Measurements from ENCODE around the gene NOL6. TPM values are rescaled to one million over a fixed set of nuclear protein-coding genes. Genes with fewer than 3 reads are reported as not detected.
"Not testable (repeated sequence)": the region's sequence is repeated elsewhere in the genome, so short reads cannot be mapped to it uniquely, and the experiment has no call there.

NOL6 gene
- total and polyA plus RNA-seq, 4 donors, result 5.9 to 26.5 (median 22.3) TPM

DNA sequence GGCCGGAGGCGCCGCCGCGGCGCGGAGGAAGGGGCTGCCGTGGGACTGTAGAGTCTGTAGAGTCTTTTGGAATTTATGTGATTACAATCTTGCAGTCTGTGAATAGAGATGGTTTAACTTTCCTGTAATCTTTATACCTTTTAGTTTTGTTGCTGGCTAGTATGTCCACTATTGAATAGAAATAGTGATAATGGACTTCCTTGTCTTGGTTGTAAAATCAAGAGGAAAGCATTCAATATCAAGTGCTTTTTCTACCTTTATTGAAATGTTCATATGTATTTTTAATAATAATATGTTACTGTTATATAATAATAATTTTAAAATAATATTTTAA, 37.4 kb upstream of the NOL6 start:
- intact Hi-C loops (cut with DNase I); H3K27me3 ChIP-seq (ENCODE audit: control insufficient read depth in 1 of 2, insufficient read depth in 2 of 2, low read length in 1 of 2); H3K27ac ChIP-seq (ENCODE audit: low read depth in 1 of 2, low read length in 2 of 2); ATAC-seq (ENCODE audit: low FRiP score); DNase-seq; H3K4me1 ChIP-seq (ENCODE audit: control insufficient read depth in 1 of 2, insufficient read depth in 2 of 2, low read length in 2 of 2); H3K36me3 ChIP-seq (ENCODE audit: control insufficient read depth in 1 of 2, insufficient read depth in 2 of 2, low read length in 1 of 2); H3K9me3 ChIP-seq (ENCODE audit: control insufficient read depth, low read length): not testable (repeated sequence)
- WGBS, 2 donors, result 0% methylated on average over 8 of the region's 8 CpGs
- H3K4me3 ChIP-seq (ENCODE audit: low read length in 2 of 2), result peak overlapping the region in 1 of 2 donors; percentile 88

DNA sequence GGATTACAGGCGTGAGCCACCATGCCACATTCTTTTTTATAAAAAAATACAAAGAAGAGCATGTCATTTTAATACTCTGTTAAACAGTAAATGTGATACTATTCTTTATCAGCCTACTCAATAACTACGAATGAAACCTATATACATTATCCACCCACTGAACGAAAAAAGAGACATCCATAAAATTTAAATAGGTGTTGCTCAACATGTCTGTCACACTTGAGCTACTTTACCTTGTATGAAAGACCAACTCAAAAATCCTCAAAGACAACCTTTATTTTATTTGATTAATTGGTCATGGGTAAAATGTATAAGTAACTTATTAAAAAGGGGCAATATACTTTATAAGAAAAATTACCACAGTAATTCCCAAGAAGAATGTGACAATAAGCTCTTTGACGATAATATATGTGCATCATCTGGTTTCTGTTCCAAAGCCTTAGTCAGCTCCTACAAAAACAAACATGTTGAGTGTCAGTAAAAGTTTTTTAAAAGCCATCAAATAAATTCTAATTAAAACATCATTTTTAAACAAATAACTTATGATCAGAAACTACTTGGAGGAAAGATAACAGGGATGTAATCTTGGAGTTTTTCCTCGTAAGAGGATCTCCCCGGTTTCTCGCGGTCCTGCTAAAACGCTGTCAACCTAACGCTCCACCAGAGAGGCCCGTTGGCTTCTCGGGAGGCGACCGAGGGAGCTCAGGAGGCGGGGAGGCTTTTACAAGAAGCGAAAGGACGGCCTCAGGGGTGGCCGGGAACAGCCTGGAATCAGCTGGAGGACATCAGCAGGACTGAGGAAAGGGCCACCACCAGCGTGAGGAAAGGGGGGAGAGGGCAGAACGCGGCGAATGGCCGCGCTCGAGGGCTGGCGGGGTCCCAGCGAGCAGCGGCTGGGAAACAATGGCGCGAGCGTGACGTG, 36.8 kb upstream of the NOL6 start:
- peak overlapping the region; percentile 7 to 88 for H3K4me3 ChIP-seq (ENCODE audit: low read length in 2 of 2)
- ATAC-seq (ENCODE audit: low FRiP score) (peak; percentile 90), DNase-seq (peak; percentile 64 to 84)
- H3K4me1 ChIP-seq (ENCODE audit: control insufficient read depth in 1 of 2, insufficient read depth in 2 of 2, low read length in 2 of 2), result no peaks in the 10 kb centered on the region
- 9 to 10% methylated on average over 32 of the region's 32 CpGs for WGBS, 2 donors
- peaks cover 2% of the 10 kb centered on the region for H3K9me3 ChIP-seq (ENCODE audit: control insufficient read depth, low read length)
- no peaks in the 10 kb centered on the region for H3K36me3 ChIP-seq (ENCODE audit: control insufficient read depth in 1 of 2, insufficient read depth in 2 of 2, low read length in 1 of 2)
- intact Hi-C loops (cut with DNase I), result no loop called here
- H3K27ac ChIP-seq (ENCODE audit: low read depth in 1 of 2, low read length in 2 of 2), result peak overlapping the region in 1 of 2 donors; percentile 73
- H3K27me3 ChIP-seq (ENCODE audit: control insufficient read depth in 1 of 2, insufficient read depth in 2 of 2, low read length in 1 of 2), result no peaks in the 10 kb centered on the region

GRCh38 chr9:33506626-33507370, 33.1 kb upstream of the NOL6 start:
- H3K9me3 ChIP-seq (ENCODE audit: control insufficient read depth, low read length), result no peaks in the 10 kb centered on the region
- ATAC-seq (ENCODE audit: low FRiP score) (no peak), DNase-seq (no peak)
- intact Hi-C loops (cut with DNase I), result no loop called here
- H3K36me3 ChIP-seq (ENCODE audit: control insufficient read depth in 1 of 2, insufficient read depth in 2 of 2, low read length in 1 of 2), result no peaks in the 10 kb centered on the region
- H3K4me1 ChIP-seq (ENCODE audit: control insufficient read depth in 1 of 2, insufficient read depth in 2 of 2, low read length in 2 of 2), result no peaks in the 10 kb centered on the region
- H3K4me3 ChIP-seq (ENCODE audit: low read length in 2 of 2), result no peak overlapping the region
- no peak overlapping the region for H3K27ac ChIP-seq (ENCODE audit: low read depth in 1 of 2, low read length in 2 of 2)
- no peaks in the 10 kb centered on the region for H3K27me3 ChIP-seq (ENCODE audit: control insufficient read depth in 1 of 2, insufficient read depth in 2 of 2, low read length in 1 of 2)
- WGBS, 2 donors, result 79 to 89% methylated on average over 7 of the region's 7 CpGs

DNA sequence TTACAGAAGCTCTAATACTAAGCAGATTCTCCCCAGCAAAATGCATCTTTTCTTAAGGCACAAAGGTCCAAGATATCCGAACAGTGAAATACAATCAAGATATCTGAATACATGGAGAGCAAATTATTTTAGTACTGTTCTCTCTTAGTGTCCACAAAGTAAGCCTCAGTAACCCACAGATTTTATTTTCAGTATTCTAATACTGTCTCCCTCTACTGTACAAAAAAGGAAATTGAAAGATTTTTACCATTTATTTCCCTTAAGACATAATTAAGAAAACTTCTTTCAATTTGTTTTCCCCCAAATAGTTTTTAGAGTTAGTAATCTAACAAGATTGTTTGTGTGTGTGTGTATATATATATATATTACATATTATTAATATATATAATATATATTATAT, 24.7 kb upstream of the NOL6 start:
- no peak for DNase-seq
- 58 to 81% methylated on average over 1 of the region's 1 CpG for WGBS, 2 donors
- Histone ChIP-seq H3K4me3 (ENCODE audit: low read length in 2 of 2) (no peak overlapping the region), H3K9me3 (ENCODE audit: control insufficient read depth, low read length) (no peaks in the 10 kb centered on the region), H3K27ac (ENCODE audit: low read depth in 1 of 2, low read length in 2 of 2) (no peak overlapping the region), H3K36me3 (ENCODE audit: control insufficient read depth in 1 of 2, insufficient read depth in 2 of 2, low read length in 1 of 2) (no peaks in the 10 kb centered on the region), H3K27me3 (ENCODE audit: control insufficient read depth in 1 of 2, insufficient read depth in 2 of 2, low read length in 1 of 2) (no peaks in the 10 kb centered on the region), H3K4me1 (ENCODE audit: control insufficient read depth in 1 of 2, insufficient read depth in 2 of 2, low read length in 2 of 2) (no peaks in the 10 kb centered on the region)
- ATAC-seq (ENCODE audit: low FRiP score), result no peak
- intact Hi-C loops (cut with DNase I), result loop anchor here in 1 of 2 donors (10.0 kb wide), 1 partner anchor 64 kb away; no protein-coding TSS in a partner anchor

GRCh38 chr9:33493819-33494218, 20.1 kb upstream of the NOL6 start:
- DNase-seq; H3K27ac ChIP-seq (ENCODE audit: low read depth in 1 of 2, low read length in 2 of 2); H3K36me3 ChIP-seq (ENCODE audit: control insufficient read depth in 1 of 2, insufficient read depth in 2 of 2, low read length in 1 of 2); H3K9me3 ChIP-seq (ENCODE audit: control insufficient read depth, low read length); H3K4me3 ChIP-seq (ENCODE audit: low read length in 2 of 2); H3K27me3 ChIP-seq (ENCODE audit: control insufficient read depth in 1 of 2, insufficient read depth in 2 of 2, low read length in 1 of 2); H3K4me1 ChIP-seq (ENCODE audit: control insufficient read depth in 1 of 2, insufficient read depth in 2 of 2, low read length in 2 of 2); ATAC-seq (ENCODE audit: low FRiP score): not testable (repeated sequence)
- 46 to 49% methylated on average over 2 of the region's 2 CpGs for WGBS, 2 donors
- intact Hi-C loops (cut with DNase I), result loop anchor here in 1 of 2 donors (10.0 kb wide), 1 partner anchor 59 kb away; no protein-coding TSS in a partner anchor

DNA sequence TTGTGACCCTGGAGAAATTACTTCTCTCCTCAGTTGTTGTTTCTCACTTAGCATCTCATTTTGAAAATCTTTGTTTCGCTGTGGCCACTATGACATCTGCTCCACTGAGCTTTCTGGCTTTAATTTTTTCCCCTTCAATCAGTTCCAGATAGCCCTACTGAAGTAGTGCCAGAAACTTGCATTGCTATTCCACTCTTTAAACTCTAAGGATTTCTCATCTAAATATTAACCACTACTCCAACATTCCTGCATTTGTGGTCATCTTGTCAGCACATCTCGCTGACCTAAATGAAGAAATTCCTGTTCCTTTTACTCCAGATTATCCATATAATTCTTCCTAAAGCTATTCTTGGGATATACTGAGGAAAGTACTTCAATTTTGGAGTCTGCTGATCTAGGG, 15.3 kb upstream of the NOL6 start:
- 78 to 90% methylated on average over 2 of the region's 2 CpGs for WGBS, 2 donors
- Histone ChIP-seq H3K36me3 (ENCODE audit: control insufficient read depth in 1 of 2, insufficient read depth in 2 of 2, low read length in 1 of 2) (no peaks in the 10 kb centered on the region), H3K27ac (ENCODE audit: low read depth in 1 of 2, low read length in 2 of 2) (no peak overlapping the region), H3K4me3 (ENCODE audit: low read length in 2 of 2) (no peak overlapping the region), H3K27me3 (ENCODE audit: control insufficient read depth in 1 of 2, insufficient read depth in 2 of 2, low read length in 1 of 2) (no peaks in the 10 kb centered on the region), H3K9me3 (ENCODE audit: control insufficient read depth, low read length) (no peaks in the 10 kb centered on the region), H3K4me1 (ENCODE audit: control insufficient read depth in 1 of 2, insufficient read depth in 2 of 2, low read length in 2 of 2) (no peaks in the 10 kb centered on the region)
- no peak for DNase-seq
- no peak for ATAC-seq (ENCODE audit: low FRiP score)
- intact Hi-C loops (cut with DNase I), result no loop called here

- ATAC-seq (ENCODE audit: low FRiP score); H3K4me1 ChIP-seq (ENCODE audit: control insufficient read depth in 1 of 2, insufficient read depth in 2 of 2, low read length in 2 of 2); H3K36me3 ChIP-seq (ENCODE audit: control insufficient read depth in 1 of 2, insufficient read depth in 2 of 2, low read length in 1 of 2); H3K9me3 ChIP-seq (ENCODE audit: control insufficient read depth, low read length); DNase-seq; H3K27me3 ChIP-seq (ENCODE audit: control insufficient read depth in 1 of 2, insufficient read depth in 2 of 2, low read length in 1 of 2); intact Hi-C loops (cut with DNase I); H3K27ac ChIP-seq (ENCODE audit: low read depth in 1 of 2, low read length in 2 of 2); H3K4me3 ChIP-seq (ENCODE audit: low read length in 2 of 2): not testable (repeated sequence)
Observed at GRCh38 chr9:33485312-33485711, 11.6 kb upstream of the NOL6 start.

DNA sequence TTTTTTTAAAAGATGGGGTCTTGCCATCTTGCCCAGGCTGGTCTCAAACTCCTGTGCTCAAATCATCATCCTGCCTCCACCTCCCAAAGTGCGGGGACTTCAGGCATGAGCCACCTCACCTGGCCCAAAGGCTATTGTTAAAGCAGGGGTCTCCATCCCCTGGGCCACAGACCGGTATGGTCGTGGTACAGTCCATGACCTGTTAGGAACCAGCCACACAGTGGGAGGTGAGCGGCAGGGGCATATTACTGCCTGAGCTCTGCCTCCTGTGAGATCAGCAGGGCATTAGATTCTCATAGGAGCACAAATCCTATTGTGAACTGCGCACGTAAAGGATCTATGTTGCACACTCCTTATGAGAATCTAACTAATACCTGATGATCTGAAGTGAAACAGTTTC, 7.3 kb upstream of the NOL6 start:
- WGBS, 2 donors, result 94 to 95% methylated on average over 6 of the region's 6 CpGs
- no peaks in the 10 kb centered on the region for H3K27me3 ChIP-seq (ENCODE audit: control insufficient read depth in 1 of 2, insufficient read depth in 2 of 2, low read length in 1 of 2)
- intact Hi-C loops (cut with DNase I), result no loop called here
- H3K9me3 ChIP-seq (ENCODE audit: control insufficient read depth, low read length), result no peaks in the 10 kb centered on the region
- H3K4me3 ChIP-seq (ENCODE audit: low read length in 2 of 2), result no peak overlapping the region
- H3K36me3 ChIP-seq (ENCODE audit: control insufficient read depth in 1 of 2, insufficient read depth in 2 of 2, low read length in 1 of 2), result no peaks in the 10 kb centered on the region
- ATAC-seq (ENCODE audit: low FRiP score), result no peak
- H3K27ac ChIP-seq (ENCODE audit: low read depth in 1 of 2, low read length in 2 of 2), result no peak overlapping the region
- no peaks in the 10 kb centered on the region for H3K4me1 ChIP-seq (ENCODE audit: control insufficient read depth in 1 of 2, insufficient read depth in 2 of 2, low read length in 2 of 2)
- DNase-seq, result no peak

DNA sequence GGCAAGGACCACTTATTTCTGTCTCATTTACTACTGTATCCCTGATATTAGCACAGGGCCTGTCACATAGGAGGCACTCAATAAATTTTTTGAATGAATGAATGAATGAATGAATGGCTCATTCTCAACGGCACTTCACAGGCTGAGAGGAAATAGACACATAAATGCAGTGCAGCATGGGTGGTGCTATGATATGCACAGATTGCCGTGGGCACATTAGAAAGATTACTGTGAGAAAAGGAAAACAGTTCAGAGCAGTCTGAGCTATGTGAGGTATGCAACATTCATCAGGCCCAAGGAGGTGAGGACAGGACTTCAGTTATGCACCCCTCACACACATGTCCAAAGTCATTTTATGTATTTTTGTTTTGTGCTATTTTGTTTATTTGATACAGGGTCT, 6.4 kb upstream of the NOL6 start:
- no peak overlapping the region for H3K27ac ChIP-seq (ENCODE audit: low read depth in 1 of 2, low read length in 2 of 2)
- no peaks in the 10 kb centered on the region for H3K4me1 ChIP-seq (ENCODE audit: control insufficient read depth in 1 of 2, insufficient read depth in 2 of 2, low read length in 2 of 2)
- WGBS, 2 donors, result 19 to 22% methylated on average over 2 of the region's 2 CpGs
- H3K27me3 ChIP-seq (ENCODE audit: control insufficient read depth in 1 of 2, insufficient read depth in 2 of 2, low read length in 1 of 2), result no peaks in the 10 kb centered on the region
- H3K9me3 ChIP-seq (ENCODE audit: control insufficient read depth, low read length), result no peaks in the 10 kb centered on the region
- H3K4me3 ChIP-seq (ENCODE audit: low read length in 2 of 2), result no peak overlapping the region
- intact Hi-C loops (cut with DNase I), result no loop called here
- ATAC-seq (ENCODE audit: low FRiP score), result no peak
- no peaks in the 10 kb centered on the region for H3K36me3 ChIP-seq (ENCODE audit: control insufficient read depth in 1 of 2, insufficient read depth in 2 of 2, low read length in 1 of 2)
- DNase-seq, result no peak
